Left renal pelvis (tissue), 4 donors: ENCODE results near the gene SMIM12. TPM values are rescaled to one million over a fixed set of nuclear protein-coding genes. Genes with fewer than 3 reads are reported as not detected.
"Not testable (repeated sequence)": the region's sequence is repeated elsewhere in the genome, so short reads cannot be mapped to it uniquely, and the experiment has no call there.

Experiments
- DNase-seq, 4 donors: peaks; one replicate each; pipeline ENCODE4 v3.0.0-alpha.2; 2013; ENCODE audit warnings: low read depth in 4 of 4, low spot score in 3 of 4
- polyA plus RNA-seq, 4 donors: library from polyadenylated mRNA; unstranded; fragments of 120-200 nt; gene quantifications; one replicate each; pipeline ENCODE4 v1.2.1, GENCODE V29; 2013; ENCODE audit not compliant: insufficient read length in 4 of 4

The SMIM12 gene
- polyA plus RNA-seq, 4 donors = 24.2 to 30.9 (median 29.6) TPM

- no peak for DNase-seq
Measured at GRCh38 chr1:34845131-34845901, 14.2 kb downstream of the SMIM12 start.

- no peak for DNase-seq
Measured at GRCh38 chr1:34844252-34844634, 15.3 kb downstream of the SMIM12 start.

GRCh38 chr1:34843392-34844251, 15.9 kb downstream of the SMIM12 start:
- DNase-seq = no peak

DNA sequence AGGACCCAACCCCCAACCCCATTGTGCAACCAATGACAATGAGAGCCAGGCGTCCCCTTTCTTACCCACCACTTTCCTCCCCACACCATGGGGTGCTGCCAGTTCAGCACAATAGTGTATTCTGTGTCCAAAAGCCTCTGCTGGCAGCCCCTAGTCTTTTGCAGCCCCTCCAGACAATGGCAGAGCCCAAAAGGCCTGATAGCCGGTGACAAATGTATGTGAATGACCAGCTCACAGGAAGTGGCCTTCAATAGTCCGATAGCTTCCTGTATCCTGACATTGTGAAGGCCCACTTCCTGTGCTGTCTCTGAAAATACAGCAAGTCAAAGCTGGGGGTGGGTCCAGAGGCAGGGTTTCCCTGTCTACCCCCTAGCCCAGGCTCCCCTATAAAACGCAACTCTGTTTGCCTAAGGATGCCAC, 16.6 kb downstream of the SMIM12 start:
- no peak for DNase-seq

DNA sequence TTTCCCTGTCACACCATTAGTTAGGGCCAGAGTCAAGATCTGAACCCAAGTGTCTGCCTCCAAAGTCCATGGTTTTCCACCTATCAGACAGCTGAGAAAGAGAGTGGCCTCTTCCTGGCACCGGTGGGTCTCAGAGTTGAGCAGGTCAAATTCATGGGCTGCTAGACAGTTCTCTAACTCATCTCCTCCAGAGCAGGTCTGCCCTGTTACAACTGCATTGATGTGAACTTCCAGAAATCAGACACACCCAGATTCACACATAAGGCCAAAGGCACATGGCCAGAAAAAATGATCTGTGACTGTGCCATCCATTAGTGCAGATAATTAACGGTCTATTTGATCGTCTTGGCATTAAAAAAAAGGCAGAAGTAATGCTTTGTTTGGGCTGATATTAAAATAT, 17.5 kb downstream of the SMIM12 start:
- DNase-seq = no peak

- DNase-seq = no peak
Measured at GRCh38 chr1:34840426-34840825, 19.1 kb downstream of the SMIM12 start.

DNA sequence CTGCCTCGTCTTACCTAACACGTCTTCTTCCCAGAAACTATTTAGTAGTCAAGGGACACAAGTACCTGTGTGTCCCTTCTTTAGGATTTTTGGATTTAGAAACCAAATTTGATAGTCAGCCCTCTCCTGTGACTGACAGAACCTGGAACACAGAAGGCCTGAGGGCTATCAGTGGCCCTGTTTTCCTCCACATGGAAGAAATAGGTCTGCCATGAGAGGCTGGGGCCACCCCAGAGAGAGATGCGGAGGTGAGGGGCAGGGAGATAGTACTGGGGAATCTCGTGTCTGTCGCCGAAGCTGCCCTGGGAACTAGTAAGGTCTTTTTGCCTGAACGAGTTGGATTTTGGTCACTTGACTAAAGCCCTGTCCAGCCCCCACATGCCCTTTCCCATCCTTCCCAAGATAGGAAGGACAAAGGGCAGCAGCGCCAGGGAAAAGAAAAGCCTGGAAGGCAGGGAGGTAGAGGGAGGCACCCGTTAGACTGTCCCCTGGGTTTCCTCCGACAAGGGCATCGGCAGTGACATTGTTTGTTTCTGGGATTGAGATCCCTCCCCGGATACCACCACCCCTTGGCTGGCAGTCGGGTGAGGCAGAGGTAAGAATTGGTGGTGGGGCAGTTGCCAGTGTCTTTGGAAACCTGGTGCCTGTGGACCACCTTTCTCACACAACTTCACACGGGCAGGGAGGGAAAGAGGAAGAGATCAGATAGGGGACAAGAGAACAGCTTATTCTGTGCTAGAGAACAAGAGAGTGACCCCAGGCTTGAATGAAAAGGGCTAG, 19.8 kb downstream of the SMIM12 start:
- DNase-seq = no peak

DNA sequence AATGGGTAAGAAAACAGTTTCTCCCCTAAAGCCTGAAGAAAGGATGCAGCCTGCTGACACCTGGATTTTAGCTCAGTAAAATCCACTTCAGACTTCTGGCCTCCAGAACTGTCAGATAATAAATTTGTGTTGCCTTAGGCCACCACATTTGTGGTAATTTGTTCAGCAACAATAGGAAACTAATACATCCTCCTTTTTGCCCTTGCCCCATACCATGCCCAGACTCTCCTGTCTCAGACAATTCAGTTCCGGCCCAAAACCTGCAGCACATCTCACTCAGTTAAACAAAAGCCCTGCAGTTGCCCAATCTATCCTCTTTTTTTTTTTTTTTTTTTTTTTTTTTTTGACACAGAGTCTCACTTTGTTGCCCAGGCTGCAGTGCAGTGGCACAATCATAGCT, 25.8 kb downstream of the SMIM12 start:
- no peak for DNase-seq

- DNase-seq = no peak
Measured at GRCh38 chr1:34831721-34832246, 27.8 kb downstream of the SMIM12 start.

DNA sequence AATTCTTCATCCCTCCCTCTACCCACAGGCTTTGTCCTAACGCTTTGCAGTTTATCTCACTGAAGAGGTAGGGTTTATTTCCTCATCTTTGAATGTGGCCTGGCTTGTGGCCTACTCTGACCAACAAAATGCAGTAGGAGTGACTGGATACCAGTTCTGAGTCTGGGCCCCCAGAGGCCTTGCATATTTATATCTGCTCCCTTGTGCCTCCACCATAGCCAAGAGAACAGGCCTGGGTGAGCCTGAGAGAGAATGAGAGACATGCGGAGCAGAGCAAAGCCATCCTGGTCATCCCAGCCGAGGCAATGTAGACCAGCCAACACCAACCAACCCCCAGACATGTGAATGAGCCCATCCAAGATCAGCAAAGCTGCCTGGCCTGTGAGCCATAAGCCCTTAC, 30.3 kb downstream of the SMIM12 start:
- no peak for DNase-seq

GRCh38 chr1:34828611-34829010, 30.9 kb downstream of the SMIM12 start:
- no peak for DNase-seq

GRCh38 chr1:34827341-34827941, 32.1 kb downstream of the SMIM12 start:
- no peak for DNase-seq

DNA sequence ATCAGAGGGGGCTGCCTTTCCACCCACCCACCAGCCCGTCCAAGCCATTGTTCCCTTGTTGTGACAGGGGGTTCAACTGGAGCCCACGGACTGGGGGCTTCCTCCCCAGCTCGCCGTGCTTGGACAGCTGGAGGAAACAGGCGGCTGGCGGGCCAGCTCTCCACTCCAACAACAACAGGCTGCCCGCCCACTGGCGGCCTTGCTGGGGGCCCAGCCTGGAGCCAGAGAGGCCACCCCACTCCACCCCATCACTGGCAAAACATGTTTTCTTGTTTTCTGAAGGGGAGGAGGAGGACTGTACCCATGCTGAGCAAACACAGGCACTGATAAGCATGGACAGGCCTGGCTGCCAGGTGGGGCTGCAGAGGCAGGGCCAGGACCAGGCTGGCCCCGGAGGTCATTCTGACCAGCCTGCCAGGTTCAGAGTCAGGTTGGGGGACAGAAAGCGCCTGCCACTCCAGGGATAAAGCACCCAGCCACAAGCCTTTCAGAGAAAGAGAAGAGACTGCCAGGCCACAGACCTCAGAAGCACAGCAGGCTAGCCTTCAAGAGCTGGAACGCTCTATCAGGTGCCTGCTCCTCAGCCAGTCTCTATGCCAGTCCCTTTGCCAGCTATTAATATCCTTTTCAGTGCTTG, 34.0 kb downstream of the SMIM12 start:
- DNase-seq = no peak

DNA sequence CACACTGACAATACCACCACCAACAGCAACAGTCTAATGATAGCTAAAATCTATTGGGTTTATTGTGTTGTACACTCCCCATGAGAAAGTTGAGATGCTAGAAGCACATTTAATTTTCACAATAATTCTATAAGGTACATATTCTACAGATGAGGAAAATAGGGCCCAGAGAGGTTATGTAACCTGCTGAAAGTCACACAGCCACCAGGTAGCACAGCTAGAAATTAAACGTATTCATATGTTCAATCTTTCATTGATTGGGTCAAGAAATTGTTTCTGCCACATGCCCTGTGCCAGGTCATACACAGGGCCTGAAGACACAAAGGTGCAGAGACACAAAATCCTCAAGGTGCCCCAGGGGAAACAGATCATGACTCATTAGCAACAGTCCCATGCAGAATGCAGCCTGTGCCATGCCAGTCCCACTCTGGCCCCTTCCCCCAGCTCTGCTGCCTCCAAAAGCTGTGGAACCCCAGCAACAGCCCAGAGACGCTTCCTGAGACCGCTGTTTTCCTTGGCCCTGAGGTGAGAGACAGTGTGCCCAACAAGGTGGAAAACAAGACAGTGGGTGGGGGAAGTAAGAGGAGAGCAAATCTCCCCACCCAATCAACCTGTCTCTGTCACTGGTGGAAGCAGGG, 34.6 kb downstream of the SMIM12 start:
- DNase-seq = no peak

GRCh38 chr1:34822202-34822601, 37.3 kb downstream of the SMIM12 start:
- DNase-seq = no peak

DNA sequence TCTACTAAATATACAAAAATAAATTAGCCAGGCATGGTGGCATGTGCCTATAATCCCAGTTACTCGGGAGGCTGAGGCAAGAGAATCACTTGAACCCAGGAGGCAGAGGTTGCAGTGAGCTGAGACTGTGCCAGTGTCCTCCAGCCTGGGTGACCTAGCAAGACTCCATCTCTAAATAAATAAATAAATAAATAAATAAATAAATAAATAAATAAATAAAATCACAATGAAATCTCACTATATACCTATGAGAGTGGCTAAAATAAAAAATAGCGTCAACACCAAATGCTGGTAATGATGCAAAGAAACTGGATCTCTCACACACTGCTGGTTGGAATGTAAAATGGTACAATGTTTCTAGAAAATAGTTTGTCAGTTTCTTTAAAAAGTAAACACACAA, 40.7 kb downstream of the SMIM12 start:
- DNase-seq = not testable (repeated sequence)

DNA sequence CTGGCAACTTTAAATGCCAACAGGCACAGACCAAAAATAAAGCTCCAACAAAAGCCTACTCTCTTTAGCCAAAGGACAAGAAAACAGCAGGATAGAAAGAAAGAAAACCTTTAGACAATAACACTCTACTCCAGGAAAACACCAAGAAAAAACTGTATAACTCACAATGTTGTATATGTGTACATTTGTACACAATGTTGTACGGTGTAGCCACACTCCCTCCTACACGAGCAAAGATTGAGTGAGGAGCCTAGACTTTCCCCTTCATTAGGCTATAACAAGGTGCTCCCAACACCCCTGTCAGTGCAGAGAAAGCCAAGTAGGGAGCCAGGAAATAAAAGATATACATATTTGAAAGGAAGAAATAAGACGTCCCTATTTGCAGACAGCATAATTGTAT, 42.8 kb downstream of the SMIM12 start:
- DNase-seq = no peak

DNA sequence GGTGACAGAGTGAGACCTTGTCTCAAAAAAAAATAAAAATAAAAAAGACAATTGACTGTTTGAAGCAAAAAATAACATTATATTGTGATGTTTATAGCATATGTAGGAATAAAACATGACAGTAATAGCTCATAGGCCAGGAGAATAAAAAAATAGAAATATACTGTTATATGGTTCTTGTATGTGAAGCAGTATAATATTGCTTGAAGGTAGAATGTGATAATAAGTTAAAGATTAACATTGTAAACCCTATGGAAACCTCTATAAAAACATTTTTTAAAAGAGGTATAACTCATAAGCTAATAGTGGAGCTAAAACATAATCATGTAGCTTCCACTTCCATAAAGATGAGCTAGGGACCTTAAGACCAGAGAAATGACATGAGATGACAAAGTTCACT, 43.2 kb downstream of the SMIM12 start:
- DNase-seq = no peak

- DNase-seq = not testable (repeated sequence)
Measured at GRCh38 chr1:34810781-34811180, 48.8 kb downstream of the SMIM12 start.
